ENCODE results near the gene GABRB1.

GABRB1 gene

DNA sequence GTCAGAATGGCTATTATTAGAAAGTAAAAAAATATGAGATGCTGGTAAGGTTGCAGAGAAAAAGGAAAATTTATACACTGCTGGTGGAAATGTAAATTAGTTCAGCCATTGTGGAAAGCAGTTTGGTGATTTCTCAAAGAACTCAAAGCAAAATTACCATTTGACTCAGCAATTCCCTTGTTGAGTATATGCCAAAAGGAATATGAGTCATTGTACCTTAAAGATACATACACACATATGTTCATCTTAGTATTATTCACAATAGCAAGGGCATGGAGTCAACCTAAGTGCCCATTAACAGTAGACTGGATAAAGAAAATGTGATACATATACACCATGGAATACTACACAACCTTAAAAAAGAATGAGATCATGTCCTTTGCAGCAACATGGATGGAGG, 284.0 kb downstream of the GABRB1 start:
- no peaks in the 10 kb centered on the region for H3K9me3 ChIP-seq
- TF ChIP-seq Cebpa-rat (IDR thresholded peaks at IDR 0.05), result no peak

GRCh38 chr4:47326025-47326424, 294.7 kb downstream of the GABRB1 start:
- H3K4me2 ChIP-seq, result no peak overlapping the region
- no peaks in the 10 kb centered on the region for H3K36me3 ChIP-seq
- H3K4me1 ChIP-seq, result no peaks in the 10 kb centered on the region
- H3K9me3 ChIP-seq, result no peaks in the 10 kb centered on the region
- no peak overlapping the region for H3K9ac ChIP-seq
- no peak overlapping the region for H3K27ac ChIP-seq
- H3K27me3 ChIP-seq, result no peaks in the 10 kb centered on the region
- no peak for TF ChIP-seq Cebpa-rat (IDR thresholded peaks at IDR 0.05)
- no peaks in the 10 kb centered on the region for H4K20me1 ChIP-seq
- no peak overlapping the region for H3K4me3 ChIP-seq

More for the DNA sequence above, 284.0 kb downstream of the GABRB1 start:
- Histone ChIP-seq H3K27ac (no peak overlapping the region), H3K36me3 (no peaks in the 10 kb centered on the region), H4K20me1 (no peaks in the 10 kb centered on the region), H3K9ac (no peak overlapping the region), H3K4me3 (no peak overlapping the region), H3K27me3 (no peaks in the 10 kb centered on the region), H3K4me1 (no peaks in the 10 kb centered on the region), H3K4me2 (no peak overlapping the region)

GRCh38 chr4:47330866-47331265, 299.5 kb downstream of the GABRB1 start:
- no peaks in the 10 kb centered on the region for H4K20me1 ChIP-seq
- H3K9ac ChIP-seq, result no peak overlapping the region
- no peak overlapping the region for H3K4me2 ChIP-seq
- no peaks in the 10 kb centered on the region for H3K27me3 ChIP-seq
- H3K9me3 ChIP-seq, result no peaks in the 10 kb centered on the region
- no peaks in the 10 kb centered on the region for H3K36me3 ChIP-seq
- H3K4me3 ChIP-seq, result no peak overlapping the region
- no peak for TF ChIP-seq Cebpa-rat (IDR thresholded peaks at IDR 0.05)
- no peak overlapping the region for H3K27ac ChIP-seq
- H3K4me1 ChIP-seq, result no peaks in the 10 kb centered on the region

- Histone ChIP-seq H3K36me3 (no peaks in the 10 kb centered on the region), H4K20me1 (no peaks in the 10 kb centered on the region), H3K27me3 (no peaks in the 10 kb centered on the region), H3K4me1 (no peaks in the 10 kb centered on the region), H3K27ac (no peak overlapping the region), H3K9me3 (no peaks in the 10 kb centered on the region), H3K4me2 (no peak overlapping the region), H3K4me3 (no peak overlapping the region), H3K9ac (no peak overlapping the region)
- TF ChIP-seq Cebpa-rat (IDR thresholded peaks at IDR 0.05), result no peak
Observed at GRCh38 chr4:47334652-47335051, 303.3 kb downstream of the GABRB1 start.

DNA sequence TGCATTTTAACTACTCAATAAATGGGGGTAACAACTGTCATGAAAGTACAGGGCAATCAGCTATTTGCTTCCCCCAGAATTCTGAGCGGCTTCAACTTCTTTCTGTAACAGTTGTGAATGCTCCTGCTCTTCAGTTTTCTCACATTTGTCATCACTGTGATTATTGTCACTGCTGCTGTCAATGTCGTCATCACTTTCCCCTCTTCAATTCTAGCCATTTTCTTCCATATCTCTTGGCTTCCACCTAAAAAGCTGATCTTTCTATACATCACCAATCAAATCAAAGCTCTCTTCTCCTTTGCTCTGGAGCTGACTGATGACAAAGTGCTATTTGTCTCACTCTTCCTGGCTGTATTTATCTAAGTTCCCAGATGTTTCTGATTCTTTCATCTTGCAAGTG, 306.5 kb downstream of the GABRB1 start:
- no peaks in the 10 kb centered on the region for H3K27me3 ChIP-seq
- H3K4me1 ChIP-seq, result no peaks in the 10 kb centered on the region
- no peaks in the 10 kb centered on the region for H3K36me3 ChIP-seq
- H3K9ac ChIP-seq, result no peak overlapping the region
- H3K9me3 ChIP-seq, result no peaks in the 10 kb centered on the region
- TF ChIP-seq Cebpa-rat (IDR thresholded peaks at IDR 0.05), result no peak
- no peak overlapping the region for H3K4me2 ChIP-seq
- H4K20me1 ChIP-seq, result no peaks in the 10 kb centered on the region
- no peak overlapping the region for H3K27ac ChIP-seq
- H3K4me3 ChIP-seq, result no peak overlapping the region

DNA sequence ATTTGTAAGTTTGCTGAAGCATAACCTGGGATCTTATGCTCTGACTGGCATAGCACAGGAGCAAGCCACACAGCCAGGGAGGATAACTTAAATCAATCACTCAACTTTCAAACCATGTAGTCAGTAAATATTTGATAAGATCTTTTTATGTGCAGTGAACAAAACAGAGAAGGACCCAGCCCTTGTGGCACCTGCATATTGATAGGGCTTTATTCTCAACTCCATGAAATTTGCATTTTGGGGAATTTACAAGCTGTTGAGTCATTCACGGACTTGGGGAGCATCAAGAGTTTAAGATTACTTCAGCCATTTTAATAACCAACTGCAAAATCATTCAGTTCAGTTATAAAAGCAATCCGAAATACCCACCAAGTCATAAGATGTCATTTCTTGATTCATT, 309.5 kb downstream of the GABRB1 start:
- H3K4me2 ChIP-seq, result no peak overlapping the region
- no peaks in the 10 kb centered on the region for H3K27me3 ChIP-seq
- no peak overlapping the region for H3K9ac ChIP-seq
- no peaks in the 10 kb centered on the region for H3K4me1 ChIP-seq
- no peak for TF ChIP-seq Cebpa-rat (IDR thresholded peaks at IDR 0.05)
- no peaks in the 10 kb centered on the region for H3K9me3 ChIP-seq
- no peaks in the 10 kb centered on the region for H4K20me1 ChIP-seq
- no peak overlapping the region for H3K27ac ChIP-seq
- H3K36me3 ChIP-seq, result no peaks in the 10 kb centered on the region
- no peak overlapping the region for H3K4me3 ChIP-seq

- TF ChIP-seq Cebpa-rat (IDR thresholded peaks at IDR 0.05), result no peak
- no peak overlapping the region for H3K27ac ChIP-seq
Observed at GRCh38 chr4:47342796-47343195, 311.4 kb downstream of the GABRB1 start.

GRCh38 chr4:47349326-47349725, 318.0 kb downstream of the GABRB1 start:
- Histone ChIP-seq H3K27ac (no peak overlapping the region), H3K9ac (no peak overlapping the region)

More at GRCh38 chr4:47342796-47343195, 311.4 kb downstream of the GABRB1 start:
- Histone ChIP-seq H3K4me1 (no peaks in the 10 kb centered on the region), H3K27me3 (no peaks in the 10 kb centered on the region), H4K20me1 (no peaks in the 10 kb centered on the region), H3K9me3 (no peaks in the 10 kb centered on the region), H3K36me3 (no peaks in the 10 kb centered on the region), H3K9ac (no peak overlapping the region), H3K4me2 (no peak overlapping the region), H3K4me3 (no peak overlapping the region)

DNA sequence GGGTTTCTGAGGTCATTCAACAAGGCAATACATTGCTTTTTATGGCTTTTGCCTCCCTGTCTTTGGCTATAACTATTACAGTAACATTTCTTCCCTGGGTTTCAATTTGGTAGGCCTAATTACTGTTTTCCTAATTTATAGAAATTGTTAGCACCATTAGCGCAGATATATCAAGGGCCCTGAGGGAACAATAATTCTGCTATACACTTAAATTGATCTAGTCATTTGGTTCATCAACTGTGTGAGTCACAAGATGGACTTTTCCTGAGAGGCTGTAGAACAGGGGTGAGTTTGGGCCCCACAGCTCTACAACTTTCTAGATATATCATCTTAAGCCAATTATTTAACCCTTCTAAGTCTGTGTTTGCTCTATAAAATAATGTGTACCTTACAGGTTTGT, 324.2 kb downstream of the GABRB1 start:
- H3K9me3 ChIP-seq, result no peaks in the 10 kb centered on the region
- no peak overlapping the region for H3K27ac ChIP-seq
- H3K4me3 ChIP-seq, result no peak overlapping the region
- TF ChIP-seq Cebpa-rat (IDR thresholded peaks at IDR 0.05), result no peak
- H3K4me2 ChIP-seq, result no peak overlapping the region
- H3K4me1 ChIP-seq, result no peaks in the 10 kb centered on the region
- no peaks in the 10 kb centered on the region for H3K36me3 ChIP-seq
- H4K20me1 ChIP-seq, result no peaks in the 10 kb centered on the region
- H3K27me3 ChIP-seq, result no peaks in the 10 kb centered on the region
- H3K9ac ChIP-seq, result no peak overlapping the region

More at GRCh38 chr4:47349326-47349725, 318.0 kb downstream of the GABRB1 start:
- no peaks in the 10 kb centered on the region for H3K27me3 ChIP-seq
- H3K4me3 ChIP-seq, result no peak overlapping the region
- H3K4me1 ChIP-seq, result no peaks in the 10 kb centered on the region
- no peaks in the 10 kb centered on the region for H3K36me3 ChIP-seq
- no peak overlapping the region for H3K4me2 ChIP-seq
- no peak for TF ChIP-seq Cebpa-rat (IDR thresholded peaks at IDR 0.05)
- H4K20me1 ChIP-seq, result no peaks in the 10 kb centered on the region
- H3K9me3 ChIP-seq, result no peaks in the 10 kb centered on the region

DNA sequence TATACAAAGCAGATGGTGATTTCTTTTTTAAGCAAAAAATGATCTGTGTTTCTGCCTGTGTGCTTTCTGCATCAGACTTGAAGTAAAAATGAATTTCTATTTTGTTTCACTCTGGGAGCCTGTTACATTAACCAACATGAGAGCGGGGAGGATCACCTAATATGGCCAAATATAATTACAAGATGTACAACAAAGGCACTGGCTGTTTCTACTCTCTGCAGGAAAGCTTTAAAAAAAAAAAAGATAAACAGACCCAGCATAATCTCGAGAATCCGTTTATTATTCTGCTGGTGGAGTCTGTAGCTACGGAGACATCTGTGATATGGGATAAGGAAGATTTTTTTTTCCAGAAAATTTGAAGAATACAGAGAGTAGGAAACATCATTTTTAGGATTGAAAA, 328.5 kb downstream of the GABRB1 start:
- no peak overlapping the region for H3K9ac ChIP-seq
- no peaks in the 10 kb centered on the region for H3K36me3 ChIP-seq
- H3K4me3 ChIP-seq, result no peak overlapping the region
- no peak overlapping the region for H3K4me2 ChIP-seq
- no peak for TF ChIP-seq Cebpa-rat (IDR thresholded peaks at IDR 0.05)
- H3K9me3 ChIP-seq, result no peaks in the 10 kb centered on the region
- no peaks in the 10 kb centered on the region for H3K27me3 ChIP-seq
- no peaks in the 10 kb centered on the region for H3K4me1 ChIP-seq
- H4K20me1 ChIP-seq, result no peaks in the 10 kb centered on the region
- H3K27ac ChIP-seq, result no peak overlapping the region

DNA sequence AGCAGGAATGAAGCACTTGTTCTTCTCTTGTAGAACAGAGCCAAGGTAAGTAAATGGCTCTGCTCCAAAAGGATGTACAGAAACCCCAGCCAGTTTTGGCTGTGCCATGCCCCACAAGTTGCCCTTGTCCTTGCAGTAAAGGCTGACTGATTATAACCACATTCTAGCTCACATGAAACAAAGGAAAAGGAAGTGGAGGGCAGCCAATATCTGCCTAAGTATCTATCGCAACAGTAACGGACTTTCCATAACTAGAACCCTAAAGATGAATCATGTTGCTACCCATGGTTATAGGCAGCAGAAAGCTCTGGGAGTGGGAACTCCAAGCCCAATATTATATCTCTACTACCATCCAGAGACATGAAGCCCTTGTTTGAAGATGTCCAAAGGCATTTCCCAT, 336.4 kb downstream of the GABRB1 start:
- Histone ChIP-seq H4K20me1 (no peaks in the 10 kb centered on the region), H3K27ac (no peak overlapping the region), H3K27me3 (no peaks in the 10 kb centered on the region), H3K4me3 (no peak overlapping the region), H3K36me3 (no peaks in the 10 kb centered on the region), H3K4me2 (peak overlapping the region; percentile 6), H3K9me3 (no peaks in the 10 kb centered on the region), H3K4me1 (peaks cover 11% of the 10 kb centered on the region), H3K9ac (no peak overlapping the region)
- TF ChIP-seq Cebpa-rat (IDR thresholded peaks at IDR 0.05), result no peak
